DMS153 (cell line): ENCODE measurements around the gene NT5E.
"Not testable (repeated sequence)": the region's sequence is repeated elsewhere in the genome, so short reads cannot be mapped to it uniquely, and the experiment has no call there.

Experiments used
- DNase-seq: peaks from one replicate; lab custom pipeline; 2025; lab: John Stamatoyannopoulos, UW

The NT5E gene

GRCh38 chr6:85449818-85450759, at the start of gene NT5E:
Gene NT5E, plus strand, starts transcription at chr6:85450083. Its CDS starts 57 bp downstream, at chr6:85450140.
- DNase-seq = no peak

- no peak for DNase-seq
These were observed 49.6 kb upstream of the NT5E start for GRCh38 chr6:85400331-85400730.

- DNase-seq = peak; percentile 17
These were observed 48.5 kb upstream of the NT5E start for GRCh38 chr6:85401186-85402021.

GRCh38 chr6:85402071-85402470, 47.8 kb upstream of the NT5E start:
- DNase-seq = no peak

GRCh38 chr6:85402922-85403321, 47.0 kb upstream of the NT5E start:
- no peak for DNase-seq

- no peak for DNase-seq
These were observed 46.4 kb upstream of the NT5E start for GRCh38 chr6:85403331-85404015.

GRCh38 chr6:85404016-85404563, 45.8 kb upstream of the NT5E start:
- DNase-seq = not testable (repeated sequence)

GRCh38 chr6:85404564-85405174, 45.2 kb upstream of the NT5E start:
- DNase-seq = no peak

GRCh38 chr6:85405175-85405852, 44.6 kb upstream of the NT5E start:
- DNase-seq = no peak

- DNase-seq = no peak
These were observed 44.1 kb upstream of the NT5E start for GRCh38 chr6:85405853-85406198.

GRCh38 chr6:85406641-85407075, 43.2 kb upstream of the NT5E start:
- DNase-seq = no peak

- no peak for DNase-seq
These were observed 41.8 kb upstream of the NT5E start for GRCh38 chr6:85408039-85408438.

- no peak for DNase-seq
These were observed 36.9 kb upstream of the NT5E start for GRCh38 chr6:85412911-85413430.

- DNase-seq = no peak
These were observed 33.8 kb upstream of the NT5E start for GRCh38 chr6:85416049-85416448.

GRCh38 chr6:85416766-85417165, 33.1 kb upstream of the NT5E start:
- DNase-seq = no peak

- DNase-seq = no peak
These were observed 32.5 kb upstream of the NT5E start for GRCh38 chr6:85417336-85417735.

GRCh38 chr6:85418059-85418458, 31.8 kb upstream of the NT5E start:
- DNase-seq = no peak

- no peak for DNase-seq
These were observed 30.7 kb upstream of the NT5E start for GRCh38 chr6:85419046-85419759.

GRCh38 chr6:85420551-85420950, 29.3 kb upstream of the NT5E start:
- DNase-seq = no peak

GRCh38 chr6:85421181-85421580, 28.7 kb upstream of the NT5E start:
- DNase-seq = no peak
